Measurements from ENCODE around the gene CFAP251.

DNA sequence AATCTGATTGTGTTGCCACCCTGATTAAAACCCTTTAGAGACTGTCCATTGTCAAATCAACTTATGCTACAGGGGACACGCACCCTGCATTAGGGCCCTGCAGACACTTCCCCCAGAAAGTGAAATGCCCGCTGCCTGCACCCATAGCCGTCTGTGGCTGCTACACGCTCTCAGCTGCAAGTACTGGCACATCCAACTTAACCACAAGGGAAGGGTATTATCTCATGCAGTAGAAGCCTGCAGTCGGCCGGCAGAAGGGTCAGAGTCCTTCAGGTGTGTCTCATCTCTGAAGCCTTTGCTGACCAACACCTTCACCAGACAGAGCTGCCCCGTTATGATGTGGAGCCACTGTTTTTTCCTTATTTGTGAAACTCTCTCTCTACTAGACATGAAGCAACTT is 20.8 kb downstream of the CFAP251 start:
- TF ChIP-seq POLR2AphosphoS5 (IDR thresholded peaks at IDR 0.05): no peak
- TF ChIP-seq, protein P1, sequence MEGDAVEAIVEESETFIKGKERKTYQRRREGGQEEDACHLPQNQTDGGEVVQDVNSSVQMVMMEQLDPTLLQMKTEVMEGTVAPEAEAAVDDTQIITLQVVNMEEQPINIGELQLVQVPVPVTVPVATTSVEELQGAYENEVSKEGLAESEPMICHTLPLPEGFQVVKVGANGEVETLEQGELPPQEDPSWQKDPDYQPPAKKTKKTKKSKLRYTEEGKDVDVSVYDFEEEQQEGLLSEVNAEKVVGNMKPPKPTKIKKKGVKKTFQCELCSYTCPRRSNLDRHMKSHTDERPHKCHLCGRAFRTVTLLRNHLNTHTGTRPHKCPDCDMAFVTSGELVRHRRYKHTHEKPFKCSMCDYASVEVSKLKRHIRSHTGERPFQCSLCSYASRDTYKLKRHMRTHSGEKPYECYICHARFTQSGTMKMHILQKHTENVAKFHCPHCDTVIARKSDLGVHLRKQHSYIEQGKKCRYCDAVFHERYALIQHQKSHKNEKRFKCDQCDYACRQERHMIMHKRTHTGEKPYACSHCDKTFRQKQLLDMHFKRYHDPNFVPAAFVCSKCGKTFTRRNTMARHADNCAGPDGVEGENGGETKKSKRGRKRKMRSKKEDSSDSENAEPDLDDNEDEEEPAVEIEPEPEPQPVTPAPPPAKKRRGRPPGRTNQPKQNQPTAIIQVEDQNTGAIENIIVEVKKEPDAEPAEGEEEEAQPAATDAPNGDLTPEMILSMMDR (IDR thresholded peaks at IDR 0.05): no peak
- no peak for TF ChIP-seq POLR2A (IDR thresholded peaks at IDR 0.05)
- TF ChIP-seq EP300 (IDR thresholded peaks at IDR 0.05): no peak

Measured in suprapubic skin (tissue), 4 donors.